Tibial nerve (tissue), 3 donors: ENCODE results near the gene CUEDC1.

Experiments
- POLR2A ChIP-seq, 2 donors: fragments of 450-650 bp; IDR thresholded peaks; one replicate each; pipeline ENCODE4 v1.6.1; 2017; ENCODE audit warnings: antibody characterized with exemption in 2 of 2, mild to moderate bottlenecking in 2 of 2, moderate library complexity in 2 of 2
- TF ChIP-seq, protein P1 (sequence below), 5 experiments: fragments of 200-600 bp in 3 of 5; fragments of 450-650 bp in 2 of 5; sonication (generic) in 3 of 5; IDR thresholded peaks; one replicate each; pipeline ENCODE4 v1.5.1; 2016 to 2019; ENCODE audit warnings: antibody characterized with exemption in 5 of 5, mild to moderate bottlenecking in 3 of 5, moderate library complexity in 2 of 5

DNA sequence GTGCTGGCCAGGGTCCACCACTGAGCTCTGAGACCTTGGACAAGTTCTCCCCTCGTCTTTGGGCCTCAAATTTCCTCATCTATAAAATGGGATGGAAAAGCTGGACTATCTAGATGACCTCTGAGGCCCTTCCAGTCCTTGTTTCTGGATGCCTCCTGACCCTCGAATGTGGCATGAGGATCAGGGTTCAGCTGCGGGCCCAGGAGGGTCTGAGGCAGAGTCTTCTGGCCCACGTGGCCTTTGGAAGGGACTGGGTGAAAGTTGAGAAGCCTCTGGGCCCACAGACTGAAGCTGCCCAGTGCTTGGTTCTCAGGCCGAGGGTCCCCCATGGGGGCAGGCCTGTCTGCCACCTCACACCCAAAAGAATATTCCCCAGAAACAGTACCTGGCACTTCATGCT lies 88.5 kb downstream of the CUEDC1 start:
- TF ChIP-seq, protein P1, sequence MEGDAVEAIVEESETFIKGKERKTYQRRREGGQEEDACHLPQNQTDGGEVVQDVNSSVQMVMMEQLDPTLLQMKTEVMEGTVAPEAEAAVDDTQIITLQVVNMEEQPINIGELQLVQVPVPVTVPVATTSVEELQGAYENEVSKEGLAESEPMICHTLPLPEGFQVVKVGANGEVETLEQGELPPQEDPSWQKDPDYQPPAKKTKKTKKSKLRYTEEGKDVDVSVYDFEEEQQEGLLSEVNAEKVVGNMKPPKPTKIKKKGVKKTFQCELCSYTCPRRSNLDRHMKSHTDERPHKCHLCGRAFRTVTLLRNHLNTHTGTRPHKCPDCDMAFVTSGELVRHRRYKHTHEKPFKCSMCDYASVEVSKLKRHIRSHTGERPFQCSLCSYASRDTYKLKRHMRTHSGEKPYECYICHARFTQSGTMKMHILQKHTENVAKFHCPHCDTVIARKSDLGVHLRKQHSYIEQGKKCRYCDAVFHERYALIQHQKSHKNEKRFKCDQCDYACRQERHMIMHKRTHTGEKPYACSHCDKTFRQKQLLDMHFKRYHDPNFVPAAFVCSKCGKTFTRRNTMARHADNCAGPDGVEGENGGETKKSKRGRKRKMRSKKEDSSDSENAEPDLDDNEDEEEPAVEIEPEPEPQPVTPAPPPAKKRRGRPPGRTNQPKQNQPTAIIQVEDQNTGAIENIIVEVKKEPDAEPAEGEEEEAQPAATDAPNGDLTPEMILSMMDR (IDR thresholded peaks at IDR 0.05): no peak
- TF ChIP-seq POLR2A (IDR thresholded peaks at IDR 0.05): no peak
